Stimulated activated CD4-positive, alpha-beta T cell treated with anti-CD3 and anti-CD28 coated beads, Interleukin-4, amount 100 ng/mL, for 24 hours (primary cell): ENCODE data around the gene EHMT1.
"Not testable (repeated sequence)": the region's sequence is repeated elsewhere in the genome, so short reads cannot be mapped to it uniquely, and the experiment has no call there.

Experiments used
- DNase-seq: peaks from one replicate; pipeline ENCODE4 v3.0.0-alpha.2; 2020

The EHMT1 gene

DNA sequence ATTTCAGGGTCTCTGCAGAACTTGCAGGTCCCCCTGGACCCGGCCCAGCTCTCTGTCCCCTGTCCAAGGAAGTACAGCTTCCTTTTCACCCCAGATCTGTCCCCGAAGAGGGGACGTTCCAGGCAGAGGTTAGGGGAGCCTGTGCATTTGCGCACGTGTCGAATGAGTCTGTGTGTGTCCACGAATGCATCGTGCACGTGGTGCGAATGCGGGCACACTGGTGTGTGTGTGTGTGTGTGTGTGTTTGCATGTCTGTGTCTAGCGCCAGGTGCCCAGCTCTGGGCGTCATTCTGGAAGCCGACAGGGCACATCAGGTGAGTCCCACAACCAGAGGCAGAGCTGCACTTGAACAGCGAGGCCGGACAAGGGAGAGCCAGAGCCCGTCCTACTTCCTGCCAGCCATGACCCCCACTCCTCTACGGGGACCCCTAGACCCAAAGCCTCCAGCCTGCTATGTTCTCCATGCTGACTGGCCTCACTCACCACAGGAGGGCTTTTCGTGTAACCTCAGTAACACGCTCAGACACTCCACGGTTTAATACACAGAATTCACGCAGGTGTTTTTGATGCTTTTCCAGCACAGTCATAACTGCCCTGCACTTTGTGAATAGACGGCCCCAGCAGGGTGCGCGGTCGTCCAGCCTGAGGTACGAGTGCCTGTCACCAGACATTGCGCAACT lies 217.5 kb downstream of the EHMT1 start:
- DNase-seq = no peak

DNA sequence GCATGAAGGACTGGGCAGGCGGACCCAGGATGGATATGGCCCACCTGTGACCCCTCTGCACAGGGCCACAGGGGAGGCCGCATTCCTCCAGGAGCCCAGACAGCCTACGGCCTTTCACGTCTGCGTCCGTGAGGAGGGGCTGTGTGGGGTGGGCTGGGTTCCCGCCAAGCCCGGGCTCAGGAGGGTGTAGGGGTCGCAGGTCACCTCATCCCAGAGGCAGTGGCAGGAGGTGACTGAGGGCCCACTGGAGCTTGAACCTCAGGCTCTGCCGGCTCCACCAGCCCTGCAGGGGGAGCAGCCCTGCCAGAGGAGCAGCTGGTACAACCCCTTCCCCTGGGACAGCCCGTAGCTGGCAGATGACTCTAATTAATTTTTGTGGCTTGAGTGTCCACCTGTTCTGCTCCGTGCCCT lies 218.0 kb downstream of the EHMT1 start:
- DNase-seq = no peak

DNA sequence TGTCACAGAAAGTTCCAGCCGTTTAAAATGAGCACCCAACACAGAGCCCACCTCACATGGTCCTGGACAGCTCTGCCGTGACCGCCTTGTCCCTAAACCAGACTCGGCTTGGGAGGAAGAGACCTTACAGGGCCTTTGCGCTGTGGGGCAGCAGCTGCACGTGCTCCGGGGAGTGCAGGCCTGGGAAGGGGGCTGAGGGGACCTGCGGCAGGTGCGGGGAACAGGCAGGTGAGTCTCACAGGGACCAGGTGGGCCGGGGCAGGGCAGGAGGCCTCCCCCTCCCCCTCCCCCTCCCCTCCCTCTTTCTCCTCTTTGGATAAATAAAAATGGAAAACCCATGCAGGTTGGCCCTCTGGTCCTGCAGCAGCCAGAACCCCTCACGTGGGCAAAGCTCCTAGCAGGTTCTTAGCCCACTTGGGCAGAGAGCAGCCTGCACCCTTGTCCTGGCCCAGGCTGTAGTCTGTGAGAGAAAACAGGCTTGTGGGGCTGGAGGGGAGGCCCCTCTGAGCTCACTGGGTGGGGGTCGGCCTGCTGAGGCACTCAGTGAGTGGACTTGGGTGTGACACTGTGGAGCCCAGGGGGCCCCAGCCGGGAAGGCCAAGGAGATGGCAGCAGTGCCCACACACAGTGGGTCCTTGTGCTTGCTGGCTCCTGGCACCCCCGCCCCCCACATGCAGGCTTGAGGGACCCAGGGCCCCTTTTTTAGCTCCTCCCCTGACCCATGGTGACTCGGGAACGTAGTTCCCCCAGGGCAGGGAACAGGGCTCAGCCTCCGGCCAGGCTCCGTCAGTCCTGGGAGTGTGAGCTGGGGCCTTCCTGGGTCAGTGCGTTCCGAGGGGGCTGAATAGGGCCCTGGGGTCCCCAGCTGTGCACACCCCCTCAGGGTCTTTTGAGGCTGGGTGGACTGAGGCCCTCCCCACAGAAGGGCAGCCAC lies 218.8 kb downstream of the EHMT1 start:
- no peak for DNase-seq

- no peak for DNase-seq
Observed at GRCh38 chr9:137838576-137838975, 219.8 kb downstream of the EHMT1 start.

GRCh38 chr9:137843355-137843754 lies 224.6 kb downstream of the EHMT1 start:
- DNase-seq = no peak

DNA sequence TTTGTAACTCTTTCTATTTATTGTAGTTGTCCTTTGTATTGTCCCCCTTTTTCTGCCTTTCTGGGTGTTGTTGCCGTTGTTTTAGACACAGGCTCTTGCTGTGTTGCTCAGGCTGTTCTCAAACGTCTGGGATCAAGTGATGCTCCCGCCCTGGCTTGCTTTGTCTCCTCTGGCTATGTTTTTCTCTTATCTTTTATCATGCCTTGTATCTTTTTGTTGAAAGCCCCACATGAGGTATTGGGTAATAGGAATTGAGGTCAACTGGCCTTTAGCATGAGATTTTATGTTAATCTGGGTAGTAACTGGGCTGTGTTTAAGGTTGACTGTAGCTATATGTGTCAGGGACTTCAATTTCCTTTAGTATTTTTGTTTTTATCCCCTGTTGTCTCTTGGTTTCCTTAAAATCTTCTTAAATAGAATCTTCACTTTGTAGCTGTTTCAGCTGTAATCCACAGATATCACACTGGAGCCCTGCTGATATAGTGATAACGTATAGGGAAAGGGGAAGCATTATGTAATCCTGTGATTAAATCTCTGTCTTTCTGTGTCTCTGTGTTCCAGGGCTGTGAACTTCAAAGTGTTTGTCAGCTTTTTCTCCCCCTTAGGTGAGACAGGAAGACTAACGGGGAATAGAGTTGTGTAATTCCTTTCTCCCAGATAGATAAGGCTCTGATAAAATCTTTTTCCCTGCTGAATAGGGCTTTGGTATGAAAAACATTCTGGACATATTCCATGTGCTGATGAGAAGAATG lies 232.9 kb downstream of the EHMT1 start:
- no peak for DNase-seq

- DNase-seq = no peak
Observed at GRCh38 chr9:137853392-137853995, 234.7 kb downstream of the EHMT1 start.

DNA sequence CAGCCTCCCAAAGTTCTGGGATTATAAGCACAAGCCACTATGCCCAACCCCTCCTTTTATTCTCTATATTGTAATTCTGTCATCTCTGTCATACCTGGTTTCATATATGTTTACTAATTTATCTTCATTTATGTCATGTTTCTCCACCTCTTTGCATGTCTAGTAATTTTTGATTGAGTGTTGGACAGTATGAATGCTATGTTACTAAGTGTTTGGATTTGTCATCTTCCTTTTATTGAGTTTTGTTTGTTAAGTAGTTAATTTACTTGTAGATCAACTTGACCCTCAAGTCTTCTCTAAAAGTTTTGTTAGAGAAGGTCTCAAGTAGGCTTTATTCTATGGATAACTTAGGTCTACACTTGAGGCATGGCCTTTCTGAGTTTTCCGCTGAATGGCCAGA lies 241.6 kb downstream of the EHMT1 start:
- no peak for DNase-seq

DNA sequence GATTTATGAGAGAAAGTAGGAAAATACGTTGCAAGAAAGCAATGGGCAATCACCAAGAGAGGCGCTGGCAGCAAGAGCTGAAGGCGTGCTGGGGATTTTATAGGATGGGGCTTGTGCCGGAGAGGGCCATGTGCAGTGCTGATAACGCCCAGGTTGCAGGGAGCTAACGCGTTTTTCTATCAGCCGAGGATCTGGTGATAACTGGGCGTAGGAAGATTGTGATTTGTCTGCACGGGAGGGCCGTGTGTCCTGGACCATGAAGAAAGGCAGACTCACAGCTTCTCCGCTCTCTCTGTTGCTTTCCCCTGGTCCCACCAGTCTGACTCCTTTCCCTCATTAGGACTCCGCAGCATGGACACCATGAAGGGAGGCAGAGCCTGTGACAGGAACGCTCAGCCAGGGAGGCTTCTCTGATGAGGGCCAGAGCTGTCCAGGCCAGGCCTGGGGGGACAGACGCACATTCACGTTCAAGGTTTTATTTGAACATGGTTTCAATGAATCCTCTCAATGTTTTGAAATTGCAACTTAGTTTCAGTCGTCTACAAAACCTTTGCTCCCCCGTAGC lies 246.9 kb downstream of the EHMT1 start:
- DNase-seq = no peak

- no peak for DNase-seq
Observed at GRCh38 chr9:137866226-137867141, 247.7 kb downstream of the EHMT1 start.

DNA sequence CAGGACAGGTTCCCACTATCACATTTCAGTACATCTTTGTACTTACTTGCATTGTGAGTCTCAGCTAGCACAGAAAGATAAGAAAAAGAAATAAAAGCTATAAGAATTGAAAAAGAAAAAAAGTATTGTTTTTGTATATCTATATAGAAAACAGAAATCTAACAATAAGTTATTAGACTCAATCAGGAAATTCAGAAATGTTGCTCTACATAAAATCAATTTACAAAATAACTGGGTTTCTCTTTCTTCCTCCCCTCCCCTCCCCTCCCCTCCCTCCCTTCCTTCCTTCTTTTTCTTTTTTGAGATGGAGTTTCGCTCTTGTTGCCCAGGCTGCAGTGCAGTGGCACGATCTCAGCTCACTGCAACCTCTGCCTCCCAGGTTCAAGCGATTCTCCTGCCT lies 251.6 kb downstream of the EHMT1 start:
- DNase-seq = no peak

DNA sequence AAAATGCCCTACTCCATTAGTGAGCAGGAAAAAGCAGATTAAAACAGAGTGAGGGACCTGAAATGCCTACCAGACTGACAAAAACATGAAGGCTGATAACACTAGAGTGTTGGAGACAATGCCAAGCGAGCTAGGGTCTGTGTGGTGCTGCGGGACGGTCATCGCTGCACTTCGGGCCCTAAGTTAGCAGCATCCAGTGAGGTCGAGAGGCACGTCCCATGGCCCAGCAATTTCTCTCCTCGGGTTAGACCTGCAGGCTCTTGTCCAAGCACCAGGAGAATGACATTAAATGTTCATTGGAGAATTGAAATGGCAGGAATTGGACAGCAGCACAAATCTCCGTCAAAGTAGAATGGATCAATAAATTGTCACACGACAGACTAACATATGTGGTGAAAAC lies 253.5 kb downstream of the EHMT1 start:
- DNase-seq = no peak

DNA sequence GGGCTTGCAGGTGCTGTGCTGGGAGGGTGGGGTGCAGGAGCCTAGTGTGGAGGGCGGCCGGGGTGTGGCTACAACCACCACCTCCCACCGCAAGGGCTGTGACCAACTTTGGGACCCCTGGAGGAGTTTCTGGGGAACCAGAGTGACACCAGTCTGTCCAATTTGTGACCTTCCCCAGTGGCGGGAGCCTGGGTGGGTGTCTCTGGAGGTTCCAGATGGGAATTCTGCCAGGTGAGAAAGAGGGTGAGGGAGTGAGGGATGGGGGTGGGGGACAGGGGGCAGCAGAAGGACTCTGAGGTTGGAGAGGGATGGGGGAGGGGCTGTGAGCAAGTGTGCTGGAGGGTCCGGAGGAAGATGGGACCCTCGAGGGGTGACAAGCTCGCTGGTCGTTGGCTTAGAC lies 254.6 kb downstream of the EHMT1 start:
- no peak for DNase-seq

DNA sequence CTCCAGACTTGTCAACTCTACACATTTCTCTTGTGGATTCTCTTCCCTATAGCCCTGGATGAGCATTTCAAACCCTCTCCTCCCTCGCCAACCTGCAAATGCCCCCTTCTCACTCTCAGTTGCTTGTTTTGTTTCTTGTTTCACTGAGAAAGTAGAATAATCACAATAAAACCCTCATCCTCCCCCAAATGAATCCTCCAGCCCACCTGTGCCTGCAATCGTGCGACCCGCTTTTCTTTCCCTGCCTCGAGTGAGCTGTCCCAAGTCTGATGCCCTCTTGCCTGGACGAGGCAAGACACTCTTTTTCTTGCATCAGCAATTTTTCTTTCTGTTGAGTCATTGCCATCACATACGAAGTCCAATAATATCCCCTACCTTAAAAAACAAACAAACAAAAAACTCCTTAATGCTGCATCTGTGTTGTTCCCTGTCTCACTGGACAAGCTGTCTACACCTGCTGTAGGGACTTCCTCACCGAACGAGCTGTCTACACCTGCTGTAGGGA lies 255.1 kb downstream of the EHMT1 start:
- no peak for DNase-seq

DNA sequence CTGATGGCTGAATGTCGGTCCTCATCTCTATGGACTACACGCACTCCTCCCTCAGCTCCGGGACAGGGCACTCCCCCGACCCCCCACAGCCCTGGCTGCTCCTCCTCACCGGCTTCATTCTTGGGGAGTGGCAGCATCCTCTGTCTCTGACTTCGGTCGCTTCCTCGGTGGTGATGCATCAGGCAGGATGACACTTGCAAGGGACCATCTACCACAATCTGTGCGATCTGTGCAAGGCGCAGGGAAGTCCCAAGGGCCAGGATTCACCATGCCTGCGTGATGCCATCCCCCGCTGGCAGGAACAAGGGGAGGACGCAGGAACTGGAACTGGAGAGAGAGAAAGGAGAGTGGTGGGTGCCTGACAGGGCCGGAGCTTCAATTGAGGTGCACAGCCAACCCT lies 256.5 kb downstream of the EHMT1 start:
- no peak for DNase-seq

DNA sequence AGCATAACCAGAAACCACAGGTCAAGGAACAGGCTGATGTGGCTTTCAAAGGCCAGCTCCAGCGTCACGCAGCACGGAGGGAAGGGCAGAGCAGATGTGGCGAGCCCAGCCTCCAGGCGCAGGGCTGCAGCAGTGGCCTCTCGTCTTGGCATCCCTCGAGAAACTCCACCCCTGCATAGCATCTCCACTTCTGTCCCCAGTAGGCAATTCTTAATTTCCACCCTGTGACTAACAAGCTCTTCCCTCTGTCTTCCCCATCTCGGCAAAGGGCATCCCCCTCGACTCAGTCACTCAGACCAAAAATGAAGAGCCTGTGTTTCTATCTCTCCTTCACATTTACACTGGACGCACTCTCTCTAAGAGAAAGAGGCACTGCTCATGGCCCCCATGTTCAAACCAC lies 257.0 kb downstream of the EHMT1 start:
- no peak for DNase-seq

DNA sequence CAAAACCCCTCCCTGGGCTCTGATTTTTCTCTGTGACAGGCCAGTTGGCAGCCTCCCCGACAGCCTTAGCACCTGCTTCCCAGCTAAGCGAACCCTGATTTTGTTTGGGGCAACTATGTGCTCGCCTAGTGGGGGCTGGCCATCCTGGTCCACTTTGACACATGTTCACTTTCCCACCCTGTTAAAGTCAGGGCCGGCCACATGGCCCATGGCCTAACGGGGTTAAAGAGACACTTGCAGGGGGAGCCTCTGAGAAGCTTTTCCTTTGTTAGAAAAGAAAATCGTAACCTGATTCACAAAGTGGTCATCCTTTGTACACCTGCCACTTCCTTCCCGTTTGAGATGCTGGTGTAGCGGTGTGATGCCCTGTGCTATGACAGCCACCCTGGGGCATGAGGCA lies 257.5 kb downstream of the EHMT1 start:
- no peak for DNase-seq

DNA sequence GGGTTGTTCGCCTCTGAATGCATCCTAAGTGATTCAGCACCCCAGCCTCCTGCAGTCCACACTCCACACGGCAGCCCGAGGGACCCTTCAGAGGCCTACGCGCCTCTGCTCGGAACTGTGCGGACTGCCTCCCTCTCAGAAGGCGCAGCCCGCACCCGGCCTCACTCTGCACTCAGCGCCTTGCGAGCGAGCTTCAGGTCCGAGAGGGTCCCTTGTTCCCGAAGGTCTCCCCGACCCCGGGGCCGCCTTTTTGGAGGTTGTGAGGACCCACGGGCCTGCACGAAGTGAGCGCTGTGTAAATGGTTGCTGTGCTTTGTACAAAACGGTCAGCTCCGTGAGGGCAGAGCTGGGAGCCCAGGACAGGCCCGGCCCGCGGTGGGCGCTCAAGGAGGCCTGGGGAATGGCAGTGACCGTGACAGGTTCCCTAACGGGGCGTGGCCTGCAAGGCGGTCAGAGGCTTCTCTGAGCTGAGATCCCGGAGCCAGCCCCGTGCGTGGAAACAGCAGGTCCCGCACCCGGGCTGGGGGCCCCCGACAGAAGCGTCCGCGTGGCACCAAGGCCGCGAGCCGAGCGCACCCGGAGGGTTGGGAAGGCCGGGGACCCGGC lies 258.1 kb downstream of the EHMT1 start:
- DNase-seq = no peak

DNA sequence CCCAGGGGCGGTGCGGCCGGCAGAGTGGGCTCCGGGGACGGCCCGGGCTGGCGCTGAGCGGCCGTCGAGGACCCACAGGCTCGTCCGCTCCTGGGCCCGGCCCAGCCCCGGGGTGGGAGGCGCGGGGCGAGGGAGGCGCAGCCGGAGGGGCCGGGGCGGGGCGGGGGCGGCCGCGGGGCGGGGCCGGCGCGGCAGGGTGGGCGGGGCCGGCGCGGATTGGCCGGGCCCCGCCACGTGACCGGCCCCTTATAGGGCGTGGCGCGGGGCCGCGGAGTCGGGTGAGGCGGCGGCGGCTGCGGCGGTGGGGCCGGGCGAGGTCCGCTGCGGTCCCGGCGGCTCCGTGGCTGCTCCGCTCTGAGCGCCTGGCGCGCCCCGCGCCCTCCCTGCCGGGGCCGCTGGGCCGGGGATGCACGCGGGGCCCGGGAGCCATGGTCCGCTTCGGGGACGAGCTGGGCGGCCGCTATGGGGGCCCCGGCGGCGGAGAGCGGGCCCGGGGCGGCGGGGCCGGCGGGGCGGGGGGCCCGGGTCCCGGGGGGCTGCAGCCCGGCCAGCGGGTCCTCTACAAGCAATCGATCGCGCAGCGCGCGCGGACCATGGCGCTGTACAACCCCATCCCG lies 258.8 kb downstream of the EHMT1 start, which contains the start of gene CACNA1B:
CACNA1B (plus strand) TSS at position 277 of the 617 bp plus-strand sequence; CDS start at position 429, 152 bp downstream.
- DNase-seq = not testable (repeated sequence)
